HEK293T (cell line): Measurements from ENCODE around the gene PEA15.

Experiments used
- ARNT ChIP-seq: fragments of 450-650 bp; IDR thresholded peaks from 2 replicates; pipeline ENCODE4 v1.6.1; 2017; ENCODE audit warnings: mild to moderate bottlenecking
- BHLHE40 ChIP-seq: fragments of 450-650 bp; IDR thresholded peaks from 2 replicates; pipeline ENCODE4 v1.6.1; 2016; ENCODE audit warnings: mild to moderate bottlenecking, moderate library complexity, borderline replicate concordance
- CTBP1 ChIP-seq: fragments of 450-650 bp; IDR thresholded peaks from 2 replicates; pipeline ENCODE4 v1.6.1; 2016; ENCODE audit warnings: borderline replicate concordance
- ELF4 ChIP-seq: fragments of 450-650 bp; IDR thresholded peaks from 2 replicates; pipeline ENCODE4 v1.6.1; 2017; ENCODE audit warnings: antibody characterized with exemption
- FOXA1 ChIP-seq: fragments of 450-650 bp; IDR thresholded peaks from 2 replicates; pipeline ENCODE4 v1.6.1; 2016; ENCODE audit warnings: mild to moderate bottlenecking
- FOXK2 ChIP-seq: fragments of 450-650 bp; IDR thresholded peaks from 2 replicates; pipeline ENCODE4 v1.6.1; 2016; ENCODE audit warnings: mild to moderate bottlenecking
- FOXM1 ChIP-seq: fragments of 450-650 bp; IDR thresholded peaks from 2 replicates; pipeline ENCODE4 v1.6.1; 2017; ENCODE audit warnings: mild to moderate bottlenecking, borderline replicate concordance
- HDGF ChIP-seq: fragments of 450-650 bp; IDR thresholded peaks from 2 replicates; pipeline ENCODE4 v1.6.1; 2017; ENCODE audit warnings: antibody characterized with exemption, borderline replicate concordance
- LEF1 ChIP-seq: fragments of 450-650 bp; IDR thresholded peaks from 2 replicates; pipeline ENCODE4 v1.6.1; 2017; ENCODE audit warnings: mild to moderate bottlenecking, borderline replicate concordance
- NFRKB ChIP-seq: fragments of 450-650 bp; IDR thresholded peaks from 2 replicates; pipeline ENCODE4 v1.6.1; 2016; ENCODE audit warnings: mild to moderate bottlenecking, moderate library complexity
- PKNOX1 ChIP-seq: fragments of 450-650 bp; IDR thresholded peaks from 2 replicates; pipeline ENCODE4 v1.6.1; 2016
- SP1 ChIP-seq: fragments of 450-650 bp; IDR thresholded peaks from 2 replicates; pipeline ENCODE4 v1.6.1; 2017
- TARDBP ChIP-seq: fragments of 450-650 bp; IDR thresholded peaks from 2 replicates; pipeline ENCODE4 v1.6.1; 2016

GRCh38 chr1:160210561-160210960, 5.4 kb downstream of the PEA15 start:
- TF ChIP-seq PKNOX1 (no peak), ELF4 (no peak), CTBP1 (no peak), LEF1 (no peak), FOXM1 (no peak), FOXK2 (no peak), BHLHE40 (no peak), ARNT (no peak), HDGF (no peak), FOXA1 (no peak), NFRKB (no peak), TARDBP (no peak), SP1 (no peak)
